HG03558 (cell line): ENCODE results near the gene SPINK2.
A peak's percentile ranks its signal among the peaks of the same experiment; 100 is the strongest.

Experiments
- ATAC-seq: cut with Tn5 transposase; IDR thresholded peaks from one replicate; pipeline ENCODE4 v1.9.1; 2021; ENCODE audit warnings: moderate number of reproducible peaks; ENCODE audit not compliant: unreplicated experiment; ENCODE audit errors: extremely low read depth

Gene SPINK2

DNA sequence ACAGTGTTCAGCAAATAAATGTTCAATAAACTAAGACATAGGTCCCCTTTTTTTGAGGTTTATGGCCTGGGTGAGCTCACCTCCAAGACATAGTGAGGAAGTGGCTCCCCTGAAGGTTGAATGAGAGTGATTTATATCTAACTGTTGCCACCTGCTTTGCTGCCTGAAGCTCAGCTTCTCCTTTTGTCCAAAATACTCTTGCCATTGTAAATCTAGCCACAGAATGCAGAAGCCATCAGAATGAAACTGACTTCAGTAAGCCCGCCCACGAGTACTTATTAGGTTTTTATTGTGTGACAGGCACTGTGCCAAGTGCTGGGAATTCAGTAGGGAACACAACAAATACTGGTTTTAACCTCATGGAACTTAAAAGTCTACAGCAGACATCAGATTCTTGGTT lies 18.0 kb downstream of the SPINK2 start:
- no peak for ATAC-seq

GRCh38 chr4:56799824-56800756 lies 21.4 kb downstream of the SPINK2 start:
- peak; percentile 59 for ATAC-seq

- ATAC-seq = no peak
Observed at GRCh38 chr4:56799161-56799759, 22.2 kb downstream of the SPINK2 start.

GRCh38 chr4:56796211-56796610 lies 25.3 kb downstream of the SPINK2 start:
- no peak for ATAC-seq

GRCh38 chr4:56791316-56791715 lies 30.2 kb downstream of the SPINK2 start:
- ATAC-seq = no peak

- no peak for ATAC-seq
Observed at GRCh38 chr4:56790691-56791091, 30.8 kb downstream of the SPINK2 start.

DNA sequence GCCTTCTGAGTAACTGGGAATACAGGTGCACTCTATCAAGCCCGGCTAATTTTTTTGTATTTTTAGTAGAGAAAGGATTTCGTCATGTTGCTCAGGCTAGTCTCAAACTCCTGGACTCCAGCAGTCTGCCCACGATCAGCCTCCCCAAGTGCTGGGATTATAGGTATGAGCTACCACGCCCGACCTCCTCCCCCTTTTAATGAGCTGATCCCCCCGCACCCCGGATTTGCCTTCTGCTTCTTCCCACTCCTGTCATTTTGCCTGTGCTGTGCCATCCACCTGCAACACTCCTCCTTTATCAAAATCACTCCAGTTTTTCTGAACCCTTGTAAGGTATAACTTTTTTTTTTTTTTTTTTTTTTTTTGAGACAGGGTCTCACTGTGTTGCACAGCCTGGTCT lies 33.4 kb downstream of the SPINK2 start:
- no peak for ATAC-seq

DNA sequence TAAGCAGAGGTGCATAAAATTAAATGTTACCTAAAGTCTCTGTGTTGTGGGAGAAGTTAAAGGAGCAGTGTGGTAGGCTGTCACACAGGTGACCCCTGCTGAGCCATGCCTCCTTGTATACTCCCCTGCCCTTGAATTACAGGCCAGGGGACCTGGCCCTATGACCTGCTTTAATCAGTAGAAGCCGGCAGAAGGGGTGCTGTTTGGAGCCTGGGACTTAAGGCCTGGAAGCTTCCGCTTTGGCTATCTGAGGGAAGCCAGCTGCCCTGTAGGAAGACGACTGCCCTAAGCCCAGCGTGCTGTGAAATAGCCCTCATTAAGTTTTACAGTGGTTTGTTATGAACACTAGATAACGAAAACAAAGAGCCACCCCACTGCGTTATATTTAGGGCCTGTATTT lies 34.1 kb downstream of the SPINK2 start:
- no peak for ATAC-seq

GRCh38 chr4:56786955-56787354 lies 34.5 kb downstream of the SPINK2 start:
- no peak for ATAC-seq

DNA sequence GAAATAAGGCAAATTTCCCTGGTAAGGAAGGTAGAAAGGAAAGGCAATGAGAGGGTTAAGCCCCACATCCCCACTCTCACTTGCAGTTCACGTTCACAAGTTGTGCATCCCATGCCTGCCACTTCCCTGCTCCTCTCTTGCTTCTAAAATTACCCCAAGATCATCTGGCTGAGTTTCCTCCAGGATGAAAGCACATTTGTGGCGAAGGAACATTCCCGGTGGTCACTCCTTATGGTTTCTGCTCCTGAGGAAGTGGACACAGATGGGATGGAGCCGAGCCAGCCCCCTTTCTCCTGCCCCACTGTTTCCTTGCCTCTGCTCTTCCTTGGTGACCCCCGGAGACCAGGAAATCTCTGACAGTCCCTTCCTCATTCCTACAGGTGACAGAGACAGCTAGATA lies 37.5 kb downstream of the SPINK2 start:
- ATAC-seq = no peak

- ATAC-seq = no peak
Observed at GRCh38 chr4:56782019-56782418, 39.5 kb downstream of the SPINK2 start.

DNA sequence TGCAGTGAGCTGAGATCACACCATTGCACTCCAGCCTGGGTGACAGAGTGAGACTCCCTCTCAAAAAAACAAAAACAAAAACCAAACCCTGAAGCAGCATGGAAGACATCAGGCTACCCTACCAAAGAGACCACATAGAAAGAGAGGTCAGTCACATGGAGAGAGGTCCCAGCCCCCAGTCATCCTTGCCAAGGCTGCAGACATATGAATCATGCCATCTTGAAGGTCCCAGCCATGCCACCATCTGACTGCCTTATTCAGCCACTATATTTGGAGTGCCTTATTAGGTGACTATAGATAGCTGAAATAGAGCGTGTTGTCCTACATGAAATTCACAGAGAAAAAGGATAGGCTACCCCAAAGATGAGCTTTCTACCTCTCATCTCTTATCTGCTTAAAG lies 48.2 kb downstream of the SPINK2 start:
- no peak for ATAC-seq

GRCh38 chr4:56772134-56772533 lies 49.4 kb downstream of the SPINK2 start:
- ATAC-seq = no peak

GRCh38 chr4:56768763-56769162 lies 52.7 kb downstream of the SPINK2 start:
- ATAC-seq = no peak

DNA sequence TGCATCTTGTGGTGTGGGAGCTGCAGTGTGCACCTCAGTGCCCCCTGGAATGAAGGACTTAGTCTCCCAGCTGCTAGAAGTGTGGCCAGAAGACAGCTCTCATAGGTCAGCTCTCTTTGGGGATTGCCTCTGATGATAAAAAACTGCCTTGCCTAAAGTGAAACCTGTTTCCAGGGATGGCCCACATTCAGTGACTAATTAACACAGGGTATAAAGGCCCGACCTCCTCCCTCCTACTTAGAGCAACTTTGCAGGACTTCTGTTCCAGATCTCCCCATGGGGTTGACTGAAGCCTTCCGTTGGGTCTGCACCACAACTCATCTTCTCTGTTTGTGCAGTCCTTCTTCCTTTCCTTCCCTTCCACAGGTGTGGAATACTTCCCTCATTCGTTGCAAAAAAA lies 53.2 kb downstream of the SPINK2 start:
- no peak for ATAC-seq

- no peak for ATAC-seq
Observed at GRCh38 chr4:56767567-56767966, 53.9 kb downstream of the SPINK2 start.

DNA sequence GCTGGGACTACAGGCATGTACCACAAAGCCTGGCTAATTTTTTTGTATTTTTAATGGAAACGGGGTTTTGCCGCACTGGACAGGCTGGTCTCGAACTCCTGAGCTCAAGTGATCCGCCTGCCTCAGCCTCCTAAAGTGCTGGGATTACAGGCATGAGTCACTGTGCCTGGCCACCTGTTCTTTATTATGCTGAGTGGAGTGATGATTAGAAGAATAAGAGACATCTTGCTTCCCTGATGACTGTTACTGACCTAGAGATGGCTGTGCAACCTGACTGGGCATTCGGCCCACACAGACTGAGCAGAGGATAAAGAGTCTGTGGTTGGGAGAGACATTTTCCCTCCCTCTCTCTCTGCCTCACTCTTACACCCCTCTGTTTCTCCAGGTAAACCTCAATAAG lies 56.7 kb downstream of the SPINK2 start:
- ATAC-seq = no peak

DNA sequence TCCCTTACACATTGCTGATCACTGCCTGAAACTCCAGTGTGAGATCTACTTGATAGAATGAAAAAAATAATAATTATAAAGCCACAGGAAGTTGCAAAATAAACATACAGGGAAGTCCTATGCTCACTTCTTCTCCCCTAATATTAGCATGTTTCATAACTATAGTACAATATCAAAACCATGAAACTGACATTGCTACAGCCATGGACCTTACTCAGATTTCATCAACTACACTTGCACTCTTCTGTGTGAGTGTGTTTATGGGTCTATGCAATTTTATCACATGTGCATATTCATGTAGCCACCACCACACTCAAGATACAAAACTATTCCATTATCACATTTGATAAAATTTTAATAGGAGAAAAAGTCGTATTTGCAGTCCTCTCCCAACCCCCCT lies 57.3 kb downstream of the SPINK2 start:
- ATAC-seq = no peak

GRCh38 chr4:56762484-56763250 lies 58.8 kb downstream of the SPINK2 start:
- ATAC-seq = no peak

DNA sequence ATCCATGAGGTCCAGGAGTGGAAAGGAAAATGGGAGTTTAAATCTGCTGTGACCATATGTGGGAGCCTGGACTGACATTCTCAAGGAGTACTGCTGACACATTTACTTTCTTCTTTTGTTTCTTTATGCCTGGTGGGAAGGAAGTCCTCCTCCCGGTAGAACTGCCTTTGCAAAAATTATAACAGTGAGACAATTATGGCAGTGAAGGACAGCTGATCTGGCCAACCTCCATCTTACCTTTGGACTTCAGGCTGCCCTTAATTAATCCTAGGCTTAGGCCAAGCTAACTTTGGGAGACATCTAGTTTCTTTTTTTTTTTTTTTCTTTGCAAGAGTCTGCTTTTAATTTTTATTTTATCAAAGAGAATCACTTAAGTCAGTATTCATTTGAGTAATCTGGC lies 61.3 kb downstream of the SPINK2 start:
- ATAC-seq = no peak
